GM23338 (cell line): Measurements from ENCODE around the gene HNRNPAB.

Source experiments
- CREB1 ChIP-seq: fragments of 250-450 bp; sonication (Bioruptor Pico); IDR thresholded peaks from 2 replicates; pipeline ENCODE4 v1.5.0; 2020; ENCODE audit warnings: low read depth, mild to moderate bottlenecking, moderate library complexity
- EZH2 ChIP-seq: fragments of 200-600 bp; sonication (generic); IDR thresholded peaks from one replicate; pipeline ENCODE4 v1.8.0; 2017; ENCODE audit warnings: antibody characterized with exemption, mild to moderate bottlenecking, low read depth; ENCODE audit not compliant: unreplicated experiment
- EZH2phosphoT487 ChIP-seq: fragments of 200-600 bp; sonication (generic); IDR thresholded peaks from one replicate; pipeline ENCODE4 v1.8.1; 2018; ENCODE audit warnings: antibody characterized with exemption; ENCODE audit not compliant: unreplicated experiment
- JUNB ChIP-seq: IDR thresholded peaks from one replicate; pipeline ENCODE4 v1.6.1; 2016; ENCODE audit warnings: antibody characterized with exemption; ENCODE audit not compliant: unreplicated experiment
- NANOG ChIP-seq: IDR thresholded peaks from 2 replicates; pipeline ENCODE4 v1.6.1; 2016; ENCODE audit warnings: antibody characterized with exemption, borderline replicate concordance
- POLR2AphosphoS5 ChIP-seq: IDR thresholded peaks from 2 replicates; pipeline ENCODE4 v1.6.1; 2016; ENCODE audit warnings: antibody characterized with exemption, low read depth
- STAT1 ChIP-seq: IDR thresholded peaks from one replicate; pipeline ENCODE4 v1.6.1; 2016; ENCODE audit warnings: antibody characterized with exemption; ENCODE audit not compliant: unreplicated experiment
- ZNF114 ChIP-seq: fragments of 250-450 bp; sonication (Bioruptor Pico); IDR thresholded peaks from 2 replicates; pipeline ENCODE4 v1.5.0; 2020; ENCODE audit warnings: mild to moderate bottlenecking, moderate library complexity
- TF ChIP-seq, protein P1 (sequence below), 2 experiments: fragments of 200-600 bp in 1 of 2; sonication (generic) in 1 of 2; conservative IDR thresholded peaks; 2 replicates each; pipeline versions ENCODE4 v1.5.1 to v1.6.1; 2016 to 2017; ENCODE audit warnings: antibody characterized with exemption in 2 of 2, low read depth in 2 of 2, mild to moderate bottlenecking in 2 of 2, moderate library complexity in 1 of 2
- TF ChIP-seq, protein P2 (sequence below): IDR thresholded peaks from one replicate; pipeline ENCODE4 v1.6.1; 2018; ENCODE audit warnings: antibody characterized with exemption; ENCODE audit not compliant: unreplicated experiment
- TF ChIP-seq, protein P3 (sequence below): IDR thresholded peaks from 2 replicates; pipeline ENCODE4 v1.6.1; 2016; ENCODE audit warnings: antibody characterized with exemption
- TF ChIP-seq, protein P4 (sequence below): fragments of 250-450 bp; sonication (Bioruptor Pico); IDR thresholded peaks from 2 replicates; pipeline ENCODE4 v1.5.0; 2020; ENCODE audit warnings: mild to moderate bottlenecking, moderate library complexity

DNA sequence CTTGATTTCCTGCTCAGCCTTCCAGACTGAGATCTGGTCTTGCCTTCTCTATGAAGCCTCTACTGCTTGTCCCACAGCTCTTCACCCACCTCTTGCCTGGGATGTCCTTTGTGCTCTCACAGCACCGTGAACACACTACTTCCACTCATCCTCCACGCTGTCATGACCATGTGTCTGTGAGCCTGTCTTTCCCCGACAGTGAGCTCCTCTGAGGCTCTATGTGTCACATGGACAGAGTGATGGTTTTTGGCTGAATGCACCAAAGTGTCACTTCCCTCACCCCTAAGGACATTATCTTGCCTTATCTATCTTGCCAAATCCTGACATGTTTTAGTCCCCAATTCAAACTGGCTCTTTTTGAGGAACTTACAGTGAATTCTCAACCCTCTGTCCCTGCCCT, 16.9 kb downstream of the HNRNPAB start:
- TF ChIP-seq POLR2AphosphoS5 = no peak
- TF ChIP-seq, protein P1, sequence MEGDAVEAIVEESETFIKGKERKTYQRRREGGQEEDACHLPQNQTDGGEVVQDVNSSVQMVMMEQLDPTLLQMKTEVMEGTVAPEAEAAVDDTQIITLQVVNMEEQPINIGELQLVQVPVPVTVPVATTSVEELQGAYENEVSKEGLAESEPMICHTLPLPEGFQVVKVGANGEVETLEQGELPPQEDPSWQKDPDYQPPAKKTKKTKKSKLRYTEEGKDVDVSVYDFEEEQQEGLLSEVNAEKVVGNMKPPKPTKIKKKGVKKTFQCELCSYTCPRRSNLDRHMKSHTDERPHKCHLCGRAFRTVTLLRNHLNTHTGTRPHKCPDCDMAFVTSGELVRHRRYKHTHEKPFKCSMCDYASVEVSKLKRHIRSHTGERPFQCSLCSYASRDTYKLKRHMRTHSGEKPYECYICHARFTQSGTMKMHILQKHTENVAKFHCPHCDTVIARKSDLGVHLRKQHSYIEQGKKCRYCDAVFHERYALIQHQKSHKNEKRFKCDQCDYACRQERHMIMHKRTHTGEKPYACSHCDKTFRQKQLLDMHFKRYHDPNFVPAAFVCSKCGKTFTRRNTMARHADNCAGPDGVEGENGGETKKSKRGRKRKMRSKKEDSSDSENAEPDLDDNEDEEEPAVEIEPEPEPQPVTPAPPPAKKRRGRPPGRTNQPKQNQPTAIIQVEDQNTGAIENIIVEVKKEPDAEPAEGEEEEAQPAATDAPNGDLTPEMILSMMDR (conservative IDR thresholded peaks at IDR 0.05; ENCODE audit: low read depth in 2 of 2) = no peak
- no peak for TF ChIP-seq EZH2
- TF ChIP-seq, protein P2, sequence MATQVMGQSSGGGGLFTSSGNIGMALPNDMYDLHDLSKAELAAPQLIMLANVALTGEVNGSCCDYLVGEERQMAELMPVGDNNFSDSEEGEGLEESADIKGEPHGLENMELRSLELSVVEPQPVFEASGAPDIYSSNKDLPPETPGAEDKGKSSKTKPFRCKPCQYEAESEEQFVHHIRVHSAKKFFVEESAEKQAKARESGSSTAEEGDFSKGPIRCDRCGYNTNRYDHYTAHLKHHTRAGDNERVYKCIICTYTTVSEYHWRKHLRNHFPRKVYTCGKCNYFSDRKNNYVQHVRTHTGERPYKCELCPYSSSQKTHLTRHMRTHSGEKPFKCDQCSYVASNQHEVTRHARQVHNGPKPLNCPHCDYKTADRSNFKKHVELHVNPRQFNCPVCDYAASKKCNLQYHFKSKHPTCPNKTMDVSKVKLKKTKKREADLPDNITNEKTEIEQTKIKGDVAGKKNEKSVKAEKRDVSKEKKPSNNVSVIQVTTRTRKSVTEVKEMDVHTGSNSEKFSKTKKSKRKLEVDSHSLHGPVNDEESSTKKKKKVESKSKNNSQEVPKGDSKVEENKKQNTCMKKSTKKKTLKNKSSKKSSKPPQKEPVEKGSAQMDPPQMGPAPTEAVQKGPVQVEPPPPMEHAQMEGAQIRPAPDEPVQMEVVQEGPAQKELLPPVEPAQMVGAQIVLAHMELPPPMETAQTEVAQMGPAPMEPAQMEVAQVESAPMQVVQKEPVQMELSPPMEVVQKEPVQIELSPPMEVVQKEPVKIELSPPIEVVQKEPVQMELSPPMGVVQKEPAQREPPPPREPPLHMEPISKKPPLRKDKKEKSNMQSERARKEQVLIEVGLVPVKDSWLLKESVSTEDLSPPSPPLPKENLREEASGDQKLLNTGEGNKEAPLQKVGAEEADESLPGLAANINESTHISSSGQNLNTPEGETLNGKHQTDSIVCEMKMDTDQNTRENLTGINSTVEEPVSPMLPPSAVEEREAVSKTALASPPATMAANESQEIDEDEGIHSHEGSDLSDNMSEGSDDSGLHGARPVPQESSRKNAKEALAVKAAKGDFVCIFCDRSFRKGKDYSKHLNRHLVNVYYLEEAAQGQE = no peak
- no peak for TF ChIP-seq CREB1 (CRISPR knock-in tag)
- TF ChIP-seq, protein P3, sequence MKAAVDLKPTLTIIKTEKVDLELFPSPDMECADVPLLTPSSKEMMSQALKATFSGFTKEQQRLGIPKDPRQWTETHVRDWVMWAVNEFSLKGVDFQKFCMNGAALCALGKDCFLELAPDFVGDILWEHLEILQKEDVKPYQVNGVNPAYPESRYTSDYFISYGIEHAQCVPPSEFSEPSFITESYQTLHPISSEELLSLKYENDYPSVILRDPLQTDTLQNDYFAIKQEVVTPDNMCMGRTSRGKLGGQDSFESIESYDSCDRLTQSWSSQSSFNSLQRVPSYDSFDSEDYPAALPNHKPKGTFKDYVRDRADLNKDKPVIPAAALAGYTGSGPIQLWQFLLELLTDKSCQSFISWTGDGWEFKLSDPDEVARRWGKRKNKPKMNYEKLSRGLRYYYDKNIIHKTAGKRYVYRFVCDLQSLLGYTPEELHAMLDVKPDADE = no peak
- TF ChIP-seq EZH2phosphoT487 = no peak
- TF ChIP-seq STAT1 = no peak
- TF ChIP-seq JUNB = no peak
- TF ChIP-seq ZNF114 (CRISPR knock-in tag) = no peak
- TF ChIP-seq NANOG = no peak
- TF ChIP-seq, protein P4, sequence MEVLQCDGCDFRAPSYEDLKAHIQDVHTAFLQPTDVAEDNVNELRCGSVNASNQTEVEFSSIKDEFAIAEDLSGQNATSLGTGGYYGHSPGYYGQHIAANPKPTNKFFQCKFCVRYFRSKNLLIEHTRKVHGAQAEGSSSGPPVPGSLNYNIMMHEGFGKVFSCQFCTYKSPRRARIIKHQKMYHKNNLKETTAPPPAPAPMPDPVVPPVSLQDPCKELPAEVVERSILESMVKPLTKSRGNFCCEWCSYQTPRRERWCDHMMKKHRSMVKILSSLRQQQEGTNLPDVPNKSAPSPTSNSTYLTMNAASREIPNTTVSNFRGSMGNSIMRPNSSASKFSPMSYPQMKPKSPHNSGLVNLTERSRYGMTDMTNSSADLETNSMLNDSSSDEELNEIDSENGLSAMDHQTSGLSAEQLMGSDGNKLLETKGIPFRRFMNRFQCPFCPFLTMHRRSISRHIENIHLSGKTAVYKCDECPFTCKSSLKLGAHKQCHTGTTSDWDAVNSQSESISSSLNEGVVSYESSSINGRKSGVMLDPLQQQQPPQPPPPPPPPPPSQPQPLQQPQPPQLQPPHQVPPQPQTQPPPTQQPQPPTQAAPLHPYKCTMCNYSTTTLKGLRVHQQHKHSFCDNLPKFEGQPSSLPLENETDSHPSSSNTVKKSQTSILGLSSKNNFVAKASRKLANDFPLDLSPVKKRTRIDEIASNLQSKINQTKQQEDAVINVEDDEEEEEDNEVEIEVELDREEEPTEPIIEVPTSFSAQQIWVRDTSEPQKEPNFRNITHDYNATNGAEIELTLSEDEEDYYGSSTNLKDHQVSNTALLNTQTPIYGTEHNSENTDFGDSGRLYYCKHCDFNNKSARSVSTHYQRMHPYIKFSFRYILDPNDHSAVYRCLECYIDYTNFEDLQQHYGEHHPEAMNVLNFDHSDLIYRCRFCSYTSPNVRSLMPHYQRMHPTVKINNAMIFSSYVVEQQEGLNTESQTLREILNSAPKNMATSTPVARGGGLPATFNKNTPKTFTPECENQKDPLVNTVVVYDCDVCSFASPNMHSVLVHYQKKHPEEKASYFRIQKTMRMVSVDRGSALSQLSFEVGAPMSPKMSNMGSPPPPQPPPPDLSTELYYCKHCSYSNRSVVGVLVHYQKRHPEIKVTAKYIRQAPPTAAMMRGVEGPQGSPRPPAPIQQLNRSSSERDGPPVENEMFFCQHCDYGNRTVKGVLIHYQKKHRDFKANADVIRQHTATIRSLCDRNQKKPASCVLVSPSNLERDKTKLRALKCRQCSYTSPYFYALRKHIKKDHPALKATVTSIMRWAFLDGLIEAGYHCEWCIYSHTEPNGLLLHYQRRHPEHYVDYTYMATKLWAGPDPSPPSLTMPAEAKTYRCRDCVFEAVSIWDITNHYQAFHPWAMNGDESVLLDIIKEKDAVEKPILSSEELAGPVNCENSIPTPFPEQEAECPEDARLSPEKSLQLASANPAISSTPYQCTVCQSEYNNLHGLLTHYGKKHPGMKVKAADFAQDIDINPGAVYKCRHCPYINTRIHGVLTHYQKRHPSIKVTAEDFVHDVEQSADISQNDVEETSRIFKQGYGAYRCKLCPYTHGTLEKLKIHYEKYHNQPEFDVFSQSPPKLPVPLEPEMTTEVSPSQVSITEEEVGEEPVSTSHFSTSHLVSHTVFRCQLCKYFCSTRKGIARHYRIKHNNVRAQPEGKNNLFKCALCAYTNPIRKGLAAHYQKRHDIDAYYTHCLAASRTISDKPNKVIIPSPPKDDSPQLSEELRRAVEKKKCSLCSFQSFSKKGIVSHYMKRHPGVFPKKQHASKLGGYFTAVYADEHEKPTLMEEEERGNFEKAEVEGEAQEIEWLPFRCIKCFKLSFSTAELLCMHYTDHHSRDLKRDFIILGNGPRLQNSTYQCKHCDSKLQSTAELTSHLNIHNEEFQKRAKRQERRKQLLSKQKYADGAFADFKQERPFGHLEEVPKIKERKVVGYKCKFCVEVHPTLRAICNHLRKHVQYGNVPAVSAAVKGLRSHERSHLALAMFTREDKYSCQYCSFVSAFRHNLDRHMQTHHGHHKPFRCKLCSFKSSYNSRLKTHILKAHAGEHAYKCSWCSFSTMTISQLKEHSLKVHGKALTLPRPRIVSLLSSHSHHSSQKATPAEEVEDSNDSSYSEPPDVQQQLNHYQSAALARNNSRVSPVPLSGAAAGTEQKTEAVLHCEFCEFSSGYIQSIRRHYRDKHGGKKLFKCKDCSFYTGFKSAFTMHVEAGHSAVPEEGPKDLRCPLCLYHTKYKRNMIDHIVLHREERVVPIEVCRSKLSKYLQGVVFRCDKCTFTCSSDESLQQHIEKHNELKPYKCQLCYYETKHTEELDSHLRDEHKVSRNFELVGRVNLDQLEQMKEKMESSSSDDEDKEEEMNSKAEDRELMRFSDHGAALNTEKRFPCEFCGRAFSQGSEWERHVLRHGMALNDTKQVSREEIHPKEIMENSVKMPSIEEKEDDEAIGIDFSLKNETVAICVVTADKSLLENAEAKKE (CRISPR knock-in tag) = no peak
